ENCODE data around the gene CYP2C18.

- TF ChIP-seq, protein P1, sequence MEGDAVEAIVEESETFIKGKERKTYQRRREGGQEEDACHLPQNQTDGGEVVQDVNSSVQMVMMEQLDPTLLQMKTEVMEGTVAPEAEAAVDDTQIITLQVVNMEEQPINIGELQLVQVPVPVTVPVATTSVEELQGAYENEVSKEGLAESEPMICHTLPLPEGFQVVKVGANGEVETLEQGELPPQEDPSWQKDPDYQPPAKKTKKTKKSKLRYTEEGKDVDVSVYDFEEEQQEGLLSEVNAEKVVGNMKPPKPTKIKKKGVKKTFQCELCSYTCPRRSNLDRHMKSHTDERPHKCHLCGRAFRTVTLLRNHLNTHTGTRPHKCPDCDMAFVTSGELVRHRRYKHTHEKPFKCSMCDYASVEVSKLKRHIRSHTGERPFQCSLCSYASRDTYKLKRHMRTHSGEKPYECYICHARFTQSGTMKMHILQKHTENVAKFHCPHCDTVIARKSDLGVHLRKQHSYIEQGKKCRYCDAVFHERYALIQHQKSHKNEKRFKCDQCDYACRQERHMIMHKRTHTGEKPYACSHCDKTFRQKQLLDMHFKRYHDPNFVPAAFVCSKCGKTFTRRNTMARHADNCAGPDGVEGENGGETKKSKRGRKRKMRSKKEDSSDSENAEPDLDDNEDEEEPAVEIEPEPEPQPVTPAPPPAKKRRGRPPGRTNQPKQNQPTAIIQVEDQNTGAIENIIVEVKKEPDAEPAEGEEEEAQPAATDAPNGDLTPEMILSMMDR (IDR thresholded peaks at IDR 0.05) = no peak
- TF ChIP-seq POLR2A (IDR thresholded peaks at IDR 0.05) = no peak
These were observed 74.4 kb downstream of the CYP2C18 start for GRCh38 chr10:94757916-94758315.
